GM23338 (cell line): ENCODE measurements around the gene ZNF784. TPM values are rescaled to one million over a fixed set of nuclear protein-coding genes. Genes with fewer than 3 reads are reported as not detected.

ENCODE experiments used
- ATAC-seq: fragments of 200-7000 bp; cut with Tn5 transposase; 3 replicates; pipeline ENCODE4 v1.9.1; 2020
- DNase-seq: peaks from one replicate; pipeline ENCODE4 v3.0.0-alpha.2; 2015; ENCODE audit warnings: low spot score
- H2AFZ ChIP-seq: fragments of 200-600 bp; sonication (generic); 2 replicates; pipeline ENCODE4 v1.8.0; 2016; ENCODE audit warnings: antibody characterized with exemption, mild to moderate bottlenecking, moderate library complexity
- H3F3A ChIP-seq: fragments of 200-600 bp; sonication (generic); replicated peaks from 2 replicates; pipeline ENCODE4 v1.8.0; 2017; ENCODE audit warnings: antibody characterized with exemption, mixed run types, low read depth
- H3K27ac ChIP-seq: fragments of 200-600 bp; sonication (generic); 2 replicates; pipeline ENCODE4 v1.6.1; 2016; ENCODE audit warnings: low read depth
- H3K27me3 ChIP-seq: fragments of 200-600 bp; sonication (generic); 2 replicates; pipeline ENCODE4 v1.8.0; 2016; ENCODE audit warnings: mild to moderate bottlenecking, mixed run types, moderate library complexity; ENCODE audit not compliant: insufficient read depth
- H3K36me3 ChIP-seq: fragments of 200-600 bp; sonication (generic); 2 replicates; pipeline ENCODE4 v1.8.0; 2016; ENCODE audit warnings: mild to moderate bottlenecking; ENCODE audit not compliant: insufficient read depth
- H3K4me1 ChIP-seq: fragments of 200-600 bp; sonication (generic); 2 replicates; pipeline ENCODE4 v1.8.0; 2016; ENCODE audit warnings: mild to moderate bottlenecking, moderate library complexity; ENCODE audit not compliant: insufficient read depth
- H3K4me2 ChIP-seq: fragments of 200-600 bp; sonication (generic); 2 replicates; pipeline ENCODE4 v1.7.1; 2017; ENCODE audit warnings: mixed run types
- H3K4me3 ChIP-seq: fragments of 200-600 bp; sonication (generic); 2 replicates; pipeline ENCODE4 v1.6.1; 2016; ENCODE audit warnings: mixed run types
- H3K79me2 ChIP-seq: fragments of 200-600 bp; sonication (generic); replicated peaks from 2 replicates; pipeline ENCODE4 v1.8.0; 2017; ENCODE audit warnings: mild to moderate bottlenecking; ENCODE audit not compliant: insufficient read depth
- H3K9me2 ChIP-seq: fragments of 200-600 bp; sonication (generic); 2 replicates; pipeline ENCODE4 v1.8.0; 2017; ENCODE audit not compliant: insufficient read depth
- H4K20me1 ChIP-seq: fragments of 200-600 bp; sonication (generic); replicated peaks from 2 replicates; pipeline ENCODE4 v1.8.0; 2017; ENCODE audit warnings: mild to moderate bottlenecking; ENCODE audit not compliant: insufficient read depth
- H3K27ac Mint-ChIP-seq: 2 replicates; pipeline ENCODE4 v1.8.0; 2020; ENCODE audit warnings: inconsistent platforms, mild to moderate bottlenecking, moderate library complexity, mixed read lengths
- H3K27me3 Mint-ChIP-seq: 3 replicates; pipeline ENCODE4 v1.8.0; 2022; ENCODE audit warnings: low read depth, mild to moderate bottlenecking, moderate library complexity, mixed read lengths, inconsistent platforms; ENCODE audit not compliant: insufficient read depth, poor library complexity
- H3K36me3 Mint-ChIP-seq: 3 replicates; pipeline ENCODE4 v1.8.0; 2021; ENCODE audit warnings: low read depth, mild to moderate bottlenecking, inconsistent platforms, moderate library complexity, mixed read lengths
- H3K4me1 Mint-ChIP-seq: 3 replicates; pipeline ENCODE4 v1.8.0; 2020; ENCODE audit warnings: mild to moderate bottlenecking, inconsistent platforms, mixed read lengths
- H3K4me3 Mint-ChIP-seq: 3 replicates; pipeline ENCODE4 v1.8.0; 2021; ENCODE audit warnings: moderate library complexity, mild to moderate bottlenecking, inconsistent platforms, mixed read lengths
- H3K9me3 Mint-ChIP-seq: 3 replicates; pipeline ENCODE4 v1.8.0; 2020; ENCODE audit warnings: moderate library complexity, mild to moderate bottlenecking, inconsistent platforms, mixed read lengths
- CREB1 ChIP-seq: fragments of 250-450 bp; sonication (Bioruptor Pico); IDR thresholded peaks from 2 replicates; pipeline ENCODE4 v1.5.0; 2020; ENCODE audit warnings: low read depth, mild to moderate bottlenecking, moderate library complexity
- CTCF ChIP-seq, 2 experiments: fragments of 200-600 bp in 1 of 2; sonication (generic) in 1 of 2; conservative IDR thresholded peaks; 2 replicates each; pipeline versions ENCODE4 v1.5.1 to v1.6.1; 2016 to 2017; ENCODE audit warnings: antibody characterized with exemption in 2 of 2, low read depth in 2 of 2, mild to moderate bottlenecking in 2 of 2, moderate library complexity in 1 of 2
- EZH2 ChIP-seq: fragments of 200-600 bp; sonication (generic); IDR thresholded peaks from one replicate; pipeline ENCODE4 v1.8.0; 2017; ENCODE audit warnings: antibody characterized with exemption, mild to moderate bottlenecking, low read depth; ENCODE audit not compliant: unreplicated experiment
- EZH2phosphoT487 ChIP-seq: fragments of 200-600 bp; sonication (generic); IDR thresholded peaks from one replicate; pipeline ENCODE4 v1.8.1; 2018; ENCODE audit warnings: antibody characterized with exemption; ENCODE audit not compliant: unreplicated experiment
- NANOG ChIP-seq: IDR thresholded peaks from 2 replicates; pipeline ENCODE4 v1.6.1; 2016; ENCODE audit warnings: antibody characterized with exemption, borderline replicate concordance
- STAT1 ChIP-seq: IDR thresholded peaks from one replicate; pipeline ENCODE4 v1.6.1; 2016; ENCODE audit warnings: antibody characterized with exemption; ENCODE audit not compliant: unreplicated experiment
- ZNF114 ChIP-seq: fragments of 250-450 bp; sonication (Bioruptor Pico); IDR thresholded peaks from 2 replicates; pipeline ENCODE4 v1.5.0; 2020; ENCODE audit warnings: mild to moderate bottlenecking, moderate library complexity
- ZNF331 ChIP-seq: fragments of 250-450 bp; sonication (Bioruptor Pico); IDR thresholded peaks from 2 replicates; pipeline ENCODE4 v1.5.0; 2020; ENCODE audit warnings: low read depth, mild to moderate bottlenecking, moderate library complexity
- ZNF462 ChIP-seq: fragments of 250-450 bp; sonication (Bioruptor Pico); IDR thresholded peaks from 2 replicates; pipeline ENCODE4 v1.5.0; 2020; ENCODE audit warnings: mild to moderate bottlenecking, moderate library complexity
- polyA plus RNA-seq: library from polyadenylated mRNA; unstranded; fragments of >200 nt; fragmentation: Nextera tagmentation; extraction: Ambion mirVana; gene quantifications from 2 replicates; pipeline ENCODE4 v1.2.1, GENCODE V29; 2016
- total RNA-seq: library from RNA; depleted of rRNA; stranded (reverse); fragments of >200 nt; shearing (Covaris generic); gene quantifications from 2 replicates; pipeline ENCODE4 v1.2.3, GENCODE V29; 2014

ZNF784 gene
- total and polyA plus RNA-seq, 2 experiments from 2014 or later, result 1.5 to 6.7 TPM

DNA sequence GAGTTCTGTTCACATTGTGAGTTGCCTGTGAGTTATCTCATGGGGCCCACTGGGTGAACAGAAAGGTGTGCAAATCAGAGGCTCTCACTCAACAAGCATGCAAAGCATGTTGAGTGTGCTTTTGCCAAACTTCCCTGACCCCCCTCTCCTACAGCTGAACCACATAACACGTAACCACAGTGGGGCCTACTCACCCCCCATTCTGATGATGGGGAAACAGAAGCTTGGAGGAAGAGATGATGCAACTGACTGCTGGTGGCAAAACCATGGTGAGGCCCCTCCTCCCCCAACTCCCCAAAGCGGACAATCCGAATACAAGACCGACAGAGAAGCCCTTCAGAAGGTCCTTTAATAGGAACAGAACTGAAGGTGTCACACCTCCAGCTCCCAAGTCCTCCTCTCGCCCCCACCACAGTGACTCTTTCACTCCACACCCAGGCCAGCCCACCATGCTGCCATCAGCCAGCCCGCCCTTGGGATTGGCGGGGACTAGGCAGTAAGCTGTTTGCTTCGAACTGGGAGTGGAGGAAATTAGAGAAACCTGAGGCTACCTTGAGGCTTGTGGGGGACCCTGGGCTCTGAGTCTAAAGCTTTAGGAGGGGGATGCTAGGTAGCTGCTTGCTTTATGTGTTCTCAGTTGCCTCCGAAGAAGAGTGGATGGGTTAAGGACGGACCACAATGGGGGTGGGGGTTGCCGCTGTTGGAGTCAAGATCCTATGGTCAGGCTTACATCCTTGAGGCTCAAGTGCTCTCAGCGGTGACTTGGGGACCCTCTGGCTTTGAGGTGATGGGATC lies 3.8 kb downstream of the ZNF784 start:
- no peak for DNase-seq
- no peaks in the 10 kb centered on the region for H3K9me2 ChIP-seq
- H2AFZ ChIP-seq, result no peak overlapping the region
- H3K36me3 ChIP-seq, result no peaks in the 10 kb centered on the region
- peaks cover 5% of the 10 kb centered on the region for H4K20me1 ChIP-seq
- H3F3A ChIP-seq, result peaks cover 12% of the 10 kb centered on the region
- H3K9me3 Mint-ChIP-seq, result peaks cover 5% of the 10 kb centered on the region
- no peak overlapping the region for H3K4me3 Mint-ChIP-seq
- H3K4me1 Mint-ChIP-seq, result peaks cover 16% of the 10 kb centered on the region; the same call in 2 of the 3 replicates
- H3K4me1 ChIP-seq, result no peaks in the 10 kb centered on the region; the same call in 1 of the 2 replicates
- H3K27ac ChIP-seq, result no peak overlapping the region
- H3K4me2 ChIP-seq, result no peak overlapping the region
- H3K27me3 Mint-ChIP-seq, result peaks cover 24% of the 10 kb centered on the region
- TF ChIP-seq CTCF (conservative IDR thresholded peaks at IDR 0.05; ENCODE audit: low read depth in 2 of 2), result no peak
- TF ChIP-seq NANOG, result no peak
- no peak for TF ChIP-seq ZNF331 (CRISPR knock-in tag)
- TF ChIP-seq ZNF114 (CRISPR knock-in tag), result no peak
- no peak for TF ChIP-seq CREB1
- H3K27me3 ChIP-seq, result no peaks in the 10 kb centered on the region
- peaks cover 9% of the 10 kb centered on the region for H3K79me2 ChIP-seq
- H3K4me3 ChIP-seq, result no peak overlapping the region
- ATAC-seq, result no peak
- peaks cover 48% of the 10 kb centered on the region for H3K36me3 Mint-ChIP-seq
- no peak overlapping the region; the same call in 1 of the 2 replicates for H3K27ac Mint-ChIP-seq

DNA sequence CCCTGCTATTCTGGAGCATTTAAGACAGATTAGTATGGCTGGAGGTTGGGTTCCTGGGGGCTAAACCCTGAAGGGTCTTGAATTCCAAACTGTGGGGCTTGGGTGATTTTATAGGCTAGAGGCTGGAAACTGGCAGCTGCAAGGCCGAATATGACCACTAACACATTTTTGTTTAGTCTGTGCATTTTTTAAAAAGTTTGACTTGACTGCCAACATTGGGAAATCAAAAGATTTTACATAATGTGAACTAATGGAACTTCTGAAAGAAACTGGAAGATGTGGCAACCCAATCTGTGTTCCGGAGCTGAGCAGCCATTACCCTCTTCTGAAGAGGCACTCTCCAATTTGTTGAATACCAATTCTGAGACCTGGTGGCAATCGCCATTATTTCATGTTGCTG lies 5.1 kb downstream of the ZNF784 start:
- H3K4me3 Mint-ChIP-seq, result no peak overlapping the region
- H3K79me2 ChIP-seq, result peaks cover 9% of the 10 kb centered on the region
- H3K36me3 ChIP-seq, result no peaks in the 10 kb centered on the region
- H3K9me2 ChIP-seq, result no peaks in the 10 kb centered on the region
- DNase-seq, result no peak
- H3K36me3 Mint-ChIP-seq, result peaks cover 51% of the 10 kb centered on the region
- peaks cover 17% of the 10 kb centered on the region for H3K27me3 Mint-ChIP-seq
- peaks cover 5% of the 10 kb centered on the region; the same call in 1 of the 2 replicates for H3F3A ChIP-seq
- no peaks in the 10 kb centered on the region for H3K4me1 ChIP-seq
- no peak overlapping the region for H2AFZ ChIP-seq
- H3K27ac ChIP-seq, result no peak overlapping the region
- peaks cover 5% of the 10 kb centered on the region for H4K20me1 ChIP-seq
- peaks cover 11% of the 10 kb centered on the region; the same call in 2 of the 3 replicates for H3K4me1 Mint-ChIP-seq
- no peak for ATAC-seq
- H3K27ac Mint-ChIP-seq, result no peak overlapping the region
- no peak overlapping the region for H3K4me2 ChIP-seq
- no peak overlapping the region for H3K4me3 ChIP-seq
- no peaks in the 10 kb centered on the region for H3K27me3 ChIP-seq
- H3K9me3 Mint-ChIP-seq, result peaks cover 5% of the 10 kb centered on the region
- no peak for TF ChIP-seq STAT1
- no peak for TF ChIP-seq CREB1
- TF ChIP-seq CTCF (conservative IDR thresholded peaks at IDR 0.05; ENCODE audit: low read depth in 2 of 2), result no peak
- TF ChIP-seq ZNF462, result no peak
- no peak for TF ChIP-seq EZH2
- TF ChIP-seq EZH2phosphoT487, result no peak
- no peak for TF ChIP-seq NANOG
- TF ChIP-seq ZNF331 (CRISPR knock-in tag), result no peak
